SK-N-SH (cell line): ENCODE measurements around the gene MEI1. TPM values are rescaled to one million over a fixed set of nuclear protein-coding genes. Genes with fewer than 3 reads are reported as not detected.

Experiments used
- CTCF ChIA-PET: fragments of 300-600, 350-600 bp; formaldehyde crosslinking; extraction: SDS; loops from one replicate; lab custom pipeline; 2021; lab: Yijun Ruan, JAX
- POLR2A ChIA-PET: fragments of 350-600 bp; sonication (Branson Sonifier 250); formaldehyde crosslinking; extraction: SDS; loops from one replicate; lab custom pipeline; 2020; ENCODE audit warnings: antibody characterized with exemption, inconsistent platforms; lab: Yijun Ruan, JAX
- DNase-seq: peaks from one replicate; pipeline ENCODE4 v3.0.0; 2012
- H2AFZ ChIP-seq: fragments of 200-600 bp; sonication (generic); 2 replicates; pipeline ENCODE4 v1.8.1; 2016; ENCODE audit warnings: antibody characterized with exemption, mild to moderate bottlenecking, low read depth
- H3F3A ChIP-seq: fragments of 200-600 bp; sonication (generic); replicated peaks from 2 replicates; pipeline ENCODE3; 2016; ENCODE audit warnings: antibody characterized with exemption, mild to moderate bottlenecking; ENCODE audit not compliant: insufficient read depth
- H3K27ac ChIP-seq, 2 experiments: fragments of 200-500 bp in 1 of 2; fragments of 200-600 bp in 1 of 2; sonication (Bioruptor generic) in 1 of 2; sonication (generic), shearing (Covaris generic) in 1 of 2; 2 replicates each; pipeline versions ENCODE4 v1.5.1 to v1.6.1; 2014 to 2016; ENCODE audit warnings: low read depth in 2 of 2, inconsistent platforms in 1 of 2, low read length in 1 of 2, mild to moderate bottlenecking in 1 of 2, mixed read lengths in 1 of 2
- H3K27me3 ChIP-seq: fragments of 200-600 bp; sonication (generic), shearing (Covaris generic); 2 replicates; pipeline ENCODE4 v1.6.1; 2016; ENCODE audit warnings: mixed run types; ENCODE audit not compliant: insufficient read depth
- H3K36me3 ChIP-seq, 2 experiments: fragments of 200-500 bp in 1 of 2; fragments of 200-600 bp in 1 of 2; sonication (Bioruptor generic) in 1 of 2; sonication (generic) in 1 of 2; replicated peaks in 1 of 2; 2 replicates each; pipeline versions ENCODE3 to v1.5.1; 2014 to 2016; ENCODE audit warnings: low read length in 1 of 2, mild to moderate bottlenecking in 1 of 2; ENCODE audit not compliant: insufficient read depth in 2 of 2, control insufficient read depth in 1 of 2
- H3K4me1 ChIP-seq, 2 experiments: fragments of 200-500 bp in 1 of 2; fragments of 200-600 bp in 1 of 2; sonication (Bioruptor generic) in 1 of 2; sonication (generic), shearing (Covaris generic) in 1 of 2; 2 replicates each; pipeline versions ENCODE4 v1.5.1 to v1.6.1; 2014 to 2016; ENCODE audit warnings: low read depth in 1 of 2, low read length in 1 of 2, mixed run types in 1 of 2; ENCODE audit not compliant: insufficient read depth in 2 of 2, control insufficient read depth in 1 of 2
- H3K4me2 ChIP-seq: fragments of 200-600 bp; sonication (generic), shearing (Covaris generic); 2 replicates; pipeline ENCODE4 v1.6.1; 2017; ENCODE audit warnings: mixed run types
- H3K4me3 ChIP-seq, 2 experiments: fragments of 200-500 bp in 1 of 2; fragments of 200-600 bp in 1 of 2; sonication (Bioruptor generic) in 1 of 2; sonication (generic), shearing (Covaris generic) in 1 of 2; 2 replicates each; pipeline versions ENCODE4 v1.5.1 to v1.8.1; 2014 to 2016; ENCODE audit warnings: low read depth in 2 of 2, inconsistent platforms in 1 of 2, low read length in 1 of 2, mild to moderate bottlenecking in 1 of 2, mixed read lengths in 1 of 2, moderate library complexity in 1 of 2
- H3K79me2 ChIP-seq: fragments of 200-600 bp; sonication (generic); 2 replicates; pipeline ENCODE4 v1.8.1; 2017; ENCODE audit warnings: mild to moderate bottlenecking; ENCODE audit not compliant: insufficient read depth
- H3K9ac ChIP-seq: fragments of 200-600 bp; sonication (generic); 2 replicates; pipeline ENCODE4 v1.6.1; 2017; ENCODE audit warnings: mixed run types
- H3K9me2 ChIP-seq: fragments of 200-600 bp; sonication (generic); 2 replicates; pipeline ENCODE4 v1.6.1; 2017; ENCODE audit warnings: mixed run types
- H3K9me3 ChIP-seq: fragments of 200-600 bp; sonication (generic); 2 replicates; pipeline ENCODE4 v1.6.1; 2017; ENCODE audit warnings: mixed run types, mild to moderate bottlenecking, moderate library complexity
- H4K20me1 ChIP-seq: fragments of 200-600 bp; sonication (generic); 2 replicates; pipeline ENCODE4 v1.6.1; 2017; ENCODE audit warnings: mild to moderate bottlenecking, mixed run types; ENCODE audit not compliant: insufficient read depth
- CHD2 ChIP-seq: fragments of 150-350 bp; IDR thresholded peaks from 2 replicates; pipeline ENCODE4 v1.6.1; 2018; ENCODE audit warnings: low read length; ENCODE audit not compliant: partially characterized antibody
- CTCF ChIP-seq: fragments of 200-600 bp; sonication (generic); IDR thresholded peaks from 2 replicates; pipeline ENCODE4 v1.6.1; 2017; ENCODE audit warnings: antibody characterized with exemption, mild to moderate bottlenecking, moderate library complexity
- EZH2phosphoT487 ChIP-seq: fragments of 200-600 bp; sonication (generic); IDR thresholded peaks from 2 replicates; pipeline ENCODE4 v1.6.1; 2017; ENCODE audit warnings: low read depth, mixed run types, mild to moderate bottlenecking, antibody characterized with exemption, moderate library complexity, borderline replicate concordance
- FOSL2 ChIP-seq: IDR thresholded peaks from 2 replicates; pipeline ENCODE4 v1.4.0; 2012; ENCODE audit warnings: low read depth, mild to moderate bottlenecking, moderate library complexity, borderline replicate concordance
- FOXM1 ChIP-seq: IDR thresholded peaks from 2 replicates; pipeline ENCODE4 v1.4.0; 2012; ENCODE audit warnings: low read depth, mild to moderate bottlenecking
- MXI1 ChIP-seq: IDR thresholded peaks from 2 replicates; pipeline ENCODE4 v1.6.1; 2012; ENCODE audit warnings: mild to moderate bottlenecking, low read depth, low read length, improper control_type of control experiment
- RAD21 ChIP-seq: IDR thresholded peaks from 2 replicates; pipeline ENCODE4 v1.6.1; 2012; ENCODE audit warnings: mild to moderate bottlenecking, low read length
- RCOR1 ChIP-seq: fragments of 150-350 bp; IDR thresholded peaks from 2 replicates; pipeline ENCODE4 v1.6.1; 2017; ENCODE audit warnings: antibody characterized with exemption, low read length
- REST ChIP-seq: IDR thresholded peaks from 2 replicates; pipeline ENCODE4 v1.6.1; 2012; ENCODE audit warnings: mild to moderate bottlenecking, low read depth, low read length, moderate library complexity
- RFX5 ChIP-seq: IDR thresholded peaks from 2 replicates; pipeline ENCODE4 v1.6.1; 2012; ENCODE audit warnings: mild to moderate bottlenecking, improper control_type of control experiment, low read length
- RXRA ChIP-seq: IDR thresholded peaks from 2 replicates; pipeline ENCODE4 v1.4.0; 2012; ENCODE audit warnings: low read depth, mild to moderate bottlenecking, borderline replicate concordance
- SIN3A ChIP-seq: IDR thresholded peaks from 2 replicates; pipeline ENCODE4 v1.6.1; 2012; ENCODE audit warnings: low read depth, mild to moderate bottlenecking, low read length, moderate library complexity, borderline replicate concordance
- TCF12 ChIP-seq: IDR thresholded peaks from 2 replicates; pipeline ENCODE4 v1.4.0; 2012
- TEAD4 ChIP-seq: IDR thresholded peaks from 2 replicates; pipeline ENCODE4 v1.4.0; 2012; ENCODE audit warnings: mild to moderate bottlenecking, borderline replicate concordance; ENCODE audit not compliant: insufficient read depth
- YY1 ChIP-seq: IDR thresholded peaks from 2 replicates; pipeline ENCODE4 v1.4.0; 2012; ENCODE audit warnings: low read depth, mild to moderate bottlenecking
- ZBTB33 ChIP-seq: IDR thresholded peaks from 2 replicates; pipeline ENCODE4 v1.4.0; 2012; ENCODE audit warnings: low read depth, borderline replicate concordance
- whole genome bisulfite sequencing: methylation state at CpG from one replicate; pipeline ENCODE4 v1.1.6; 2017; ENCODE audit warnings: low lambda C conversion rate; 5-methylcytosine and 5-hydroxymethylcytosine counted together
- polyA plus RNA-seq, 3 experiments: library from polyadenylated mRNA; depleted of rRNA; stranded (reverse); fragments of >200 nt; gene quantifications; 2 replicates each; pipeline ENCODE4 v1.2.3, GENCODE V29; 2012
- TF ChIP-seq, protein P1 (sequence below): fragments of 150-350 bp; IDR thresholded peaks from 2 replicates; pipeline ENCODE4 v1.6.1; 2016; ENCODE audit warnings: mild to moderate bottlenecking, low read depth, low read length
- TF ChIP-seq, protein P2 (sequence below): IDR thresholded peaks from 2 replicates; pipeline ENCODE4 v1.4.0; 2012; ENCODE audit warnings: low read depth

MEI1 gene
- polyA plus RNA-seq, 1 of the 3 experiments (the other 2 are of a cell fraction), result not detected

DNA sequence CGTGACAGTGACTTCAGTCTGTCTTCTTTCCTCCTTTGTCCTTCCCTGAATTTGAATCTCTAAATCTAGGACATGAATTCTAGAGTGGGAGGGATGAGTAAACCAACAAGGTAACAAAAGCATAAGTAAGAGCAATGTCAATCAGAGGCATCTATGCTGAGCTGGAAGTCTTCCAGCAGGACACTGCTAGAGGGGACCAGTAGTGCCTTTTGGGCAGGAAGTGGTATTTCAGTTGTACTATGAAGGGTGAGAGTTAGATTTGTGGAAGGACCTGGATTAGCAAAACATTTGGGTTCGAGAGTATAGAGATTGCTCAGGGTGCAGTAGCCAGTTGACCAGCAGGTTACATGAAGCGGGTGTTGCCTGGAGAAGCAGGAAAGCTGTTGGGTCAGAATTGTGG lies 40.3 kb downstream of the MEI1 start:
- H3K79me2 ChIP-seq, result no peaks in the 10 kb centered on the region
- H3F3A ChIP-seq, result no peaks in the 10 kb centered on the region
- no peak overlapping the region for H3K4me2 ChIP-seq
- no peaks in the 10 kb centered on the region; the same call in 1 of the 2 replicates for H3K27me3 ChIP-seq
- H2AFZ ChIP-seq, result no peak overlapping the region
- no peak overlapping the region for H3K27ac ChIP-seq
- no peaks in the 10 kb centered on the region for H4K20me1 ChIP-seq
- H3K4me1 ChIP-seq, result no peaks in the 10 kb centered on the region
- no peaks in the 10 kb centered on the region for H3K9me3 ChIP-seq
- no peaks in the 10 kb centered on the region for H3K36me3 ChIP-seq
- TF ChIP-seq SIN3A, result no peak
- TF ChIP-seq CTCF, result no peak
- no peak for TF ChIP-seq REST
- TF ChIP-seq FOSL2, result no peak
- TF ChIP-seq TEAD4, result no peak
- no peak for TF ChIP-seq MXI1
- no peak for TF ChIP-seq TCF12
- TF ChIP-seq, protein P1, sequence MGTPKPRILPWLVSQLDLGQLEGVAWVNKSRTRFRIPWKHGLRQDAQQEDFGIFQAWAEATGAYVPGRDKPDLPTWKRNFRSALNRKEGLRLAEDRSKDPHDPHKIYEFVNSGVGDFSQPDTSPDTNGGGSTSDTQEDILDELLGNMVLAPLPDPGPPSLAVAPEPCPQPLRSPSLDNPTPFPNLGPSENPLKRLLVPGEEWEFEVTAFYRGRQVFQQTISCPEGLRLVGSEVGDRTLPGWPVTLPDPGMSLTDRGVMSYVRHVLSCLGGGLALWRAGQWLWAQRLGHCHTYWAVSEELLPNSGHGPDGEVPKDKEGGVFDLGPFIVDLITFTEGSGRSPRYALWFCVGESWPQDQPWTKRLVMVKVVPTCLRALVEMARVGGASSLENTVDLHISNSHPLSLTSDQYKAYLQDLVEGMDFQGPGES, result no peak
- TF ChIP-seq RXRA, result no peak
- no peak for TF ChIP-seq FOXM1
- TF ChIP-seq CHD2, result no peak
- TF ChIP-seq, protein P2, sequence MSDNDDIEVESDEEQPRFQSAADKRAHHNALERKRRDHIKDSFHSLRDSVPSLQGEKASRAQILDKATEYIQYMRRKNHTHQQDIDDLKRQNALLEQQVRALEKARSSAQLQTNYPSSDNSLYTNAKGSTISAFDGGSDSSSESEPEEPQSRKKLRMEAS, result no peak
- TF ChIP-seq EZH2phosphoT487, result no peak
- TF ChIP-seq YY1, result no peak
- no peak for TF ChIP-seq RFX5
- no peak for TF ChIP-seq RCOR1
- TF ChIP-seq RAD21, result no peak
- TF ChIP-seq ZBTB33, result no peak
- CTCF ChIA-PET, result interaction anchor here (1.1 kb wide), 1 partner anchor 42 kb away, joined by 4 read pairs; no protein-coding TSS in a partner anchor
- 68% methylated on average over 3 of the region's 3 CpGs for WGBS
- POLR2A ChIA-PET, result no interaction called here
- DNase-seq, result no peak
- H3K9me2 ChIP-seq, result no peaks in the 10 kb centered on the region
- no peak overlapping the region for H3K4me3 ChIP-seq
- no peak overlapping the region for H3K9ac ChIP-seq
